GM12873 (cell line): ENCODE measurements around the gene RPS18.
A peak's percentile ranks its signal among the peaks of the same experiment; 100 is the strongest.

Source experiments
- TF ChIP-seq, protein P1 (sequence below): IDR thresholded peaks from 2 replicates; pipeline ENCODE4 v1.5.1; 2012; ENCODE audit warnings: low read depth, mild to moderate bottlenecking, moderate library complexity, low read length, control low read depth; ENCODE audit not compliant: insufficient read depth; ENCODE audit errors: missing control alignments

RPS18 gene

GRCh38 chr6:33279257-33279695, 7.4 kb downstream of the RPS18 start:
- TF ChIP-seq, protein P1, sequence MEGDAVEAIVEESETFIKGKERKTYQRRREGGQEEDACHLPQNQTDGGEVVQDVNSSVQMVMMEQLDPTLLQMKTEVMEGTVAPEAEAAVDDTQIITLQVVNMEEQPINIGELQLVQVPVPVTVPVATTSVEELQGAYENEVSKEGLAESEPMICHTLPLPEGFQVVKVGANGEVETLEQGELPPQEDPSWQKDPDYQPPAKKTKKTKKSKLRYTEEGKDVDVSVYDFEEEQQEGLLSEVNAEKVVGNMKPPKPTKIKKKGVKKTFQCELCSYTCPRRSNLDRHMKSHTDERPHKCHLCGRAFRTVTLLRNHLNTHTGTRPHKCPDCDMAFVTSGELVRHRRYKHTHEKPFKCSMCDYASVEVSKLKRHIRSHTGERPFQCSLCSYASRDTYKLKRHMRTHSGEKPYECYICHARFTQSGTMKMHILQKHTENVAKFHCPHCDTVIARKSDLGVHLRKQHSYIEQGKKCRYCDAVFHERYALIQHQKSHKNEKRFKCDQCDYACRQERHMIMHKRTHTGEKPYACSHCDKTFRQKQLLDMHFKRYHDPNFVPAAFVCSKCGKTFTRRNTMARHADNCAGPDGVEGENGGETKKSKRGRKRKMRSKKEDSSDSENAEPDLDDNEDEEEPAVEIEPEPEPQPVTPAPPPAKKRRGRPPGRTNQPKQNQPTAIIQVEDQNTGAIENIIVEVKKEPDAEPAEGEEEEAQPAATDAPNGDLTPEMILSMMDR = no peak

DNA sequence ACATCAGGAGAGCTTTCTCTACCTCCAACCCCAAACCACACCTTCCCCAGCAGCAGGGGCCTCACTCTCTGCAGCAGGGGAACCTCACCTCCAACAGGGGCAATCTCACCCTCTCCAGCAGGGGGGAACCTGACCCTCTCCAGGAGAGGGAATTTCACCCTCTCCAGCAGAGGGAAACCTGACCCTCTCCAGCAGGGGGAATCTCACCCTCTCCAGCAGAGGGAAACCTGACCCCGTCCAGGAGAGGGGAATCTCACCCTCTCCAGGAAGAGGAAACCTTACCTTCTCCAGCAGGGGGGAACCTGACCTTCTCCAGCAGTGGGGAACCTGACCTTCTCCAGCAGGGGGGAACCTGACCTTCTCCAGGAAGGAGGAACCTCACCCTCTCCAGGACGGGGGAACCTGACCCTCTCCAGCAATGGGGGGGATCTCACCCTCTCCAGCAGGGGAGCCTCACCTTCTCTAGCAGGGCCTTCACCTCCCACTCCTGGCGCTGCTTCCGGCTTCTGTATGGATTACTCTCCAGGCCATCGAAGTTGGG, 8.2 kb downstream of the RPS18 start:
- TF ChIP-seq, protein P1 = peak; percentile 47

GRCh38 chr6:33280539-33280938, 8.7 kb downstream of the RPS18 start:
- TF ChIP-seq, protein P1 = no peak

DNA sequence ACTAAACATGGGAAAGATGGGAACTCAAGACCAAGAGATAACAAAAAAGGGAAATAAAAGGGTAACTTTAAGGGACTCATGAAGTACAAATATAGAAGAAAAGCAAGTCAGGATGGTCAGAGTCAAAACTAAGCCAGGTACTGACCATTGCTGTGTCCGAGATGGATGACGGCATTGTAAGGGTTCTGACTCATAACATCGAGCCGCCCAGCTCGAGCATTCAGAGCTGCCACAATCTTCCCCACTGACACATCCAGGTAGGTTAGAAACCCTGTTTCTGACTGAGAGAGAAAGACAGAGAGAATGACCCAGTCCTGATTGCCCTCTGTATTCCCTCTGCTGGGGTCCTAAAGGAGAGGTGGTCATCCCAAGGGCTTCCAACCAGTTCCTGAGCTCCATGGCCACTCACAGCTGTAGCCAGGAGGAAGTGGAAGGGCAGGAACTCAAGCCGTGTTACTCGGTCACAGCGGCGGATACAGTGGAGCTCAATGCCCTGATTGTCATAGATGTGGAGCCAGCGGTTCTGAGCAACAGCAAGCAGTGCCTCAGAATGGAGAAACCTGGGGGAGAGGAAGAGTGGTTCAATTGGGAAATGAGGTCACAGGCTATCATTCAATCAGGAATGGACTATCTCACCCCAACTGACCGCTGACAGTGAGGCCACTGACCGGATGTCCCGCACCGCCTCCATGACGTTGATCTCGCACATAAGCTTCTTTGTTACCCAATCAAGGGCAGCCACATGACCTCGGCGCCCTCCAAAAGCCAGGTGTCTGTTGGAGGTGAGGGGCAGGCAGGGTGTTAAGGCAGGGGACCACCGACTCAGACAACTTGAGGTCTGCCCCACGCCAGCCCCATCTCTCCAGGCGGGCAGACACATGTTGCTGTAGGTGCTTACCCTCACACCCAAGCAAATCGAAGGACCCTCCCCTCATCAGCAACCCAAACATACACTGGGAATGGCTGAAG, 15.4 kb downstream of the RPS18 start:
- TF ChIP-seq, protein P1 = no peak

GRCh38 chr6:33288141-33288920, 16.5 kb downstream of the RPS18 start:
- TF ChIP-seq, protein P1 = no peak

- TF ChIP-seq, protein P1 = no peak
These were observed 17.3 kb downstream of the RPS18 start, which contains the start of the genes PFDN6 and WDR46 for GRCh38 chr6:33288921-33289783. Gene PFDN6 (plus strand): TSS chr6:33289601. CDS start chr6:33289857, 256 bp downstream. Gene WDR46 (minus strand): TSS chr6:33289239. CDS start chr6:33289170, 69 bp downstream.
